GM12801 (cell line): ENCODE data around the gene GALNT9.

Experiments
- CTCF ChIP-seq: IDR thresholded peaks from one replicate; pipeline ENCODE4 v1.5.1; 2011; ENCODE audit warnings: control low read depth; ENCODE audit not compliant: insufficient read length; ENCODE audit errors: extremely low read depth

The GALNT9 gene

GRCh38 chr12:132344181-132344580 is 14.8 kb upstream of the GALNT9 start:
- TF ChIP-seq CTCF, result no peak

GRCh38 chr12:132343294-132344004 is 14.1 kb upstream of the GALNT9 start:
- TF ChIP-seq CTCF, result no peak

GRCh38 chr12:132342251-132343227 is 13.2 kb upstream of the GALNT9 start:
- TF ChIP-seq CTCF, result no peak

- TF ChIP-seq CTCF, result no peak
Measured at GRCh38 chr12:132341318-132342050, 12.1 kb upstream of the GALNT9 start.

- no peak for TF ChIP-seq CTCF
Measured at GRCh38 chr12:132340266-132341035, 11.1 kb upstream of the GALNT9 start.

- no peak for TF ChIP-seq CTCF
Measured at GRCh38 chr12:132339856-132340255, 10.5 kb upstream of the GALNT9 start.
